Right forelimb (tissue), 1 donor: Measurements from ENCODE around the gene BRD2.

Experiments
- DNase-seq: peaks from one replicate; pipeline ENCODE4 v3.0.0-alpha.2; 2018

The BRD2 gene

DNA sequence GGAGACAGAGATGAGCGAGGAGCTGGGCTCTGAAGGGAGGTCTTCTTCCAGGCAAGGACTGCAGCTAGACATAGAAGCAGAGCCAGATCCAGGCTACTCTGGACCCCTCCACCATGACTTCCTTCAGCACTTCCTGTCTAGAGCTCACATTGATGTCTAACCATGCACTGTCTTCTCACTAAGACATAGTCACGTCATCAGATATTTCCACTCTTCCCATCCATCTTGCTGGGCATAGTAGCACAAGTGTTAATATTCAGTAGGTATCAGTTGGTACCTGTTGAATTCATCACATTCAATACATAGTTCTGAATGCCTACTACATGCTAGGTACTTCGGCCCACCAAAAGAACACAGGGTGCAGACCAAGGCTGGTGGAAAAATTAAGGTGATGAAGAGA is 18.4 kb upstream of the BRD2 start:
- DNase-seq, result no peak

GRCh38 chr6:32950449-32950848 is 17.9 kb upstream of the BRD2 start:
- DNase-seq, result no peak

GRCh38 chr6:32952817-32953739 is 15.3 kb upstream of the BRD2 start, which contains the start of gene HLA-DMA:
TSS of gene HLA-DMA (minus strand) at chr6:32953097. CDS start at chr6:32953036, 61 bp downstream.
- DNase-seq, result peak; percentile 69

DNA sequence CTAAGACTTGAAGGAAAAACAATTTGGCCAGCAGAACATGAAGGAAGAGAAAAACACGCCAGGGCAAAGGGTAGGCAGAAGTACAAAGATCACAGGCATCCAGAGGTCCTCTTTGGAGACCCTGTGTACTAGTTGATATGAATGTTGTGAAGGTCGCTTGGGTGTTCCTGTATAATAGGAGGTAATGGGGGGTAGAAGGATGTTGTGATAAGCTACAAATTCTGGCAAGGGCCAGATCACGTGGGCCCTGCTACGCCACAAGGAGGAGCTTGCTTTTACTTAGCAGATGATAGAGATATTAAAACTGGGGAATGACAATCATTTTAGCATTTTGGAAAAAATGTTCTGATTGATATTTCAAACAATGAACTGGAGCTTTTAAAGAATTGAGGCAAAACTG is 14.6 kb upstream of the BRD2 start:
- DNase-seq, result no peak

DNA sequence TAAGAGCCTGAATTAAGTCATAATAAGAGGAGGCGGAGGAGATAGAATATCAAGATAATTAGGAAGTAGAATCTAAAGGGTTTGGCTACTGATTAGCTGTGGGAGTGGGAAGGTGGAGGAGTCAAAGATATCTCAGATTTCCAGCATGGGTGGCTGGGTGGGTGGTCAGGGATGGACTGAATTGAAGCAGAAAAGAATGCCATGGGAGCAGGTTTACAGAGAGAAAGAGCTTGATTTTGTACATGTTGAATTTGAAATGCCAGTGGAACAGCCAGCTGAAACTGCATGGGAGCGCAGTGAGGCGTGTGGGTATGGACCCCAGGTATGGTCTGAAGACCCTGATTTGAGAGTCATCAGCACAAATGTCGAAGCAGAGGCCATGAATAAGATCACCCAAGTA is 14.1 kb upstream of the BRD2 start:
- no peak for DNase-seq

DNA sequence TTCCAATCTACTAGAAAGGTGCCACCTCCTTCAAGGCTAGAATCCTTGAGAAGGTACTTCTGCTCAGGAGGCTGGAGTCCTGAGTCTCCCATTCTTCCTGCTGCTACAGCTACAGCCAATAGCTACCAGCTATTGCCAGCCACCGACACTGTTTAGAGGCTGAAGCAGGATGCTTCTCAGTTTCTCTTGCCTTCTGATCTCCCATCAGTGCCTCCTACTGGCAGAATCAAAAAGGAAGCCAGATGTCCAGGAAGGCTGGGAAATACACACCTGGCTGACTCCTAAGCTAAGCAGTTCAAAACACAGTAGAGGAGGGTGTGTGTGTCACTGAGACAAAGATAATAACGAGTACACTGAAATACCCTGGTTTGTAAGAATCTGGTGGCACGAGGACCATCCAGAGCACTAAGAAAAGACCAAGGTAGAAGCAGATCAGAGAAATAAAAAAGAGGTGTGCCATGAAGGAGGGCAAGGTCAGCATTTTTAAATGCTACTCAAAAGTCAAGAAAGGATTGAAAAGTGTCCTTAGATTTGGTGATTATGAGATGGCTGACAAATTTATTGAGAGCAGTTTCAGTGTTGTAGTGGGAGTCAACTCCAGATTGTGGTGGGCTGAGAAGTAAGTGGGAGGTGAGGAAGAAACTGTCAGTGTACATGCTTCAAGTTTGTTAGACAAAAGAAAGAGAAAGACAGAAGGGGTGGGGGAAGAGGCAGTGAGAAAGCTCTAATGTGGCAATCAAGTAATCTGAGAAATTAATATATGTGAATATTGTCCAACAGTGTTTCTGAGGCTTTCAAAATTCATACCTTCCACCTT is 13.2 kb upstream of the BRD2 start:
- DNase-seq, result no peak

- DNase-seq, result no peak
Observed at GRCh38 chr6:32956176-32956575, 12.2 kb upstream of the BRD2 start.

- no peak for DNase-seq
Observed at GRCh38 chr6:32960563-32960962, 7.8 kb upstream of the BRD2 start.

- no peak for DNase-seq
Observed at GRCh38 chr6:32962213-32962826, 6.1 kb upstream of the BRD2 start.

DNA sequence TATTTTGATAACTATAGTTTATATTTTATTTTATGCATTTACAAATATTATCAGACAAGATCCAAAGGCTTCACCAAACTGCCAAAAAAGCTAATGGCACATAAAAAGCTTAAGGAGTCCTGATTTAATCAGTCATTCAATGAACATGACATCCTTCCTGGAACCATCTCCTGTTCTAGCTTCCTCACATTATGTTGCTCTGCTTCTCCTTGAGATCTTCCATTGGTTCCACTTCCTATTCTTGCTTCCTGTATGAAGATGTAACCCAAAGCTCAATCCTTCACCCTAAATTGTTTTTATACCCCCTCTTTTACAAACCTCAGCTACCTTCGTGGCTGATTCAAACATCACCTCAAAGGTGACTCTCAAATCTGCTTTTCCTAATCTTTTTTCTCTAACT is 4.5 kb upstream of the BRD2 start:
- DNase-seq, result no peak

DNA sequence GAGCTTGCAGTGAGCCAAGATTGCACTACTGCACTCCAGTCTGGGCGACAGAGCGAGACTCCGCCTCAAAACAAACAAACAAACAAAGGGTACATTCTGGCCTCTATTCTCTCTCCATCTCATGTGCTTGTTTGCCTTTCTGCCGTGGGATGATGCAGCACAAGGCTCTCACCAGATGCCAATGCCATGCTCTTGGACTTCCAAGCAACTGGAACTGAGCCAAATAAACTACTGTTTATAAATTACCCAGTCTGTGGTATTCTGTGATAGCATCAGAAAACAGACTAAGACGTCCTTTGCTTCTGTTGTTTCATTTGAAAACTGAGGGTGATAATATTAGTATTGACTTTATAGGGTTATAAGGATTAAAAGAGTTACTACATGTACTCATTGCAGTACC is 3.6 kb upstream of the BRD2 start:
- DNase-seq, result no peak

- no peak for DNase-seq
Observed at GRCh38 chr6:32967151-32968091, 973 bp upstream of the BRD2 start.

- DNase-seq, result no peak
Observed at GRCh38 chr6:32968867-32969684, 682 bp downstream of the BRD2 start.

GRCh38 chr6:32969685-32970412 is 1.5 kb downstream of the BRD2 start:
- peak; percentile 91 for DNase-seq

DNA sequence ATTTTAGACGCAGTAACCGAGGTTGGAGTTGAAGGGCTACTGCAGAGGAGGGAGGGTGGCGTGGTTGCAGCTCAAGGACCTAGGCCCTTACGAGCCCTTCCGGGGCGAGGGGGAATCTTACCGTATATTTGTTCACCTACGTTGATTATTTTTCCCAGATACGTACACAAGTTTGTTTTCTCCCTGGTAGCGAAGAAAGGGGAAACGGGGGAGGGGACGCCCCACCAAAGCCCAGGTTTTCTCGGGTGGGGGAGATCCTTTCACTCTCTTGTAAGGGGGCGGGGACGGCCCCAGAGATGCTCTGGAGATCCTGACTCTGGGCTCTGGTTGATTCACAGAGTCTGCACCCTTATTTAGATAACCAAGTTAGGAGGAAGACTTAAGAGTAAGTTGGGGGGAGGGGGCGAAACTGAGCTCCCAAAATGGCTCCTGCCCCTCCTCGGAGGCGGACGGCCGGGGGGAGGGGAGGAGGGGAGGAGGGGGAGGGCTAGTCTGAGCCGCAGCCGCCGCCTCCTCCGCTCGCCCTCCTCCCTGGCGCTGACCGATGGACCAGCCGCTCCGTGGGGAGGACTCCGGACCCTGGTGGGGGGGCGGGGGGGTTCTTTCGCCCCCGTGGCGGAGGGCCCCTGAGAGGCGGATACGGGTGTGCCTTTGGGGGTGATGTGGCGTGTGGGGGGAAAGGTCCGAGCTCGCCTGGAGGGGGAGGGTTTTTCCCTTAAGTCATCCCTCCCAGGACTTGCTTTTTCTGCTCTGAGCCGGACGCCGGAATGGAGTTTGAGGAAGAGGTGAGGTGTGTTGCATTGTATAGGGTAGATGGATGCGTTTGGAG is 2.2 kb downstream of the BRD2 start:
- DNase-seq, result peak; percentile 95

DNA sequence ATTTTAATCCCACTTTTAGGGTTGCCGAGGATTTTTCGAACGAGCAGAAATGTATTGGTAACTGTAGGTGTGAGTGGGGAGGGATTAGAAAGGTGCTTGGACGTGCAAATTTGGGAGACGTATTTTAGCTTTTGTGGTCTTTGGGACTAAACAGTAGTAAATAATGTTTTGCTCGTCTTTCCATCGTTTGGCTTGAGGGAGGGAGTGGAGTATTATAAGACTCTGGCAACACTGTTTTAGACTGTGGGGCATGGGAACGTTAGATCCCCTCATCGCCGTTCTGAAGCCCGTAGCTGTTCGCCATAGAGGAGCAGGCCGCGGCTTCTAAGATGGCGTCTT is 2.8 kb downstream of the BRD2 start:
- no peak for DNase-seq

GRCh38 chr6:32971581-32972352 is 3.4 kb downstream of the BRD2 start:
- DNase-seq, result peak; percentile 100

DNA sequence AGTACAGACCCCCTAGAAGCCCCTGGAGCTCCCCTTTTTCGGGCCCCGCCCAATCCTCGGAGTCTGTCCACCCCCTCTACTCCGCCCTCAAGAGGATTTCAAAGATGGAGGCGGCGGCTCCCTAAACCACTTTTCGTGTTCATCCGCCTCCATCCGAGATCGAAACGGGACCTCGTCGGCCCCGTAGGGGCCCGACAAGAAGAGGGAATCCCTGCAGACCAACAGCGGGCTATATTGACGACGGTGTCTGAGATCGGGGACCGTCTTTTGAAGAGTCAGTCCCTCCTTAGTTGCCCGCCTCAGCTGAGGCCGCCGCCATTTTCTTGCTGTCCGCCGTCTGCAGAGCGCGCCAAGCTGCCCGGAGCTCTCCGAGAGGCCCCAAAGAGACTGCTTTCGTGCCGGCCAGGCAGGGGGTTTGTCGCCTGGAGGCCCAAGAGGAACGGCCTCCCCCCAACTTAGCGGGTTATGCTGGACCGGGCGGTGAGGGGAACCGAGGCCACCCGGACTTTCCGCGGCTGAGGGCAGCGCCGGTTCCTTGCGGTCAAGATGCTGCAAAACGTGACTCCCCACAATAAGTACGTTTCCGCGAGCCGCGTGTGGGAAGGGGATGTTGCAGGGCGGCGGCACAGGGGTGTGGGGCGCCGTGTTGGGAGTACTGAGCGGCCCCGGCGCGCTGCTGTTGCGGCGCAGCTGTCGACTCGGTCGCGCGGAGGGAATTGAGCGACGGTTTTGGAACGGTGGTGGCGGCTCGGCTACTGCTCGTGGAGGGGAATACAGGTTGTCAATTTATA is 4.2 kb downstream of the BRD2 start:
- peak; percentile 63 for DNase-seq
